CD14-positive monocyte (primary cell): ENCODE results near the gene FBXO11. TPM values are rescaled to one million over a fixed set of nuclear protein-coding genes. Genes with fewer than 3 reads are reported as not detected.

Experiments used
- DNase-seq, 3 donors: peaks; one replicate each; pipeline ENCODE4 v3.0.0-alpha.2; 2011 to 2022
- H2AFZ ChIP-seq: 2 replicates; pipeline ENCODE4 v1.6.0; 2012; ENCODE audit warnings: mild to moderate bottlenecking, low read depth, low read length, inconsistent platforms; ENCODE audit not compliant: insufficient read depth, poor library complexity, severe bottlenecking
- H3K27ac ChIP-seq, 2 donors: 1 replicate in 1 of 2; 2 replicates in 1 of 2; pipeline ENCODE4 v1.5.1; 2012 to 2013; ENCODE audit warnings: low read length in 2 of 2, control low read depth in 1 of 2, inconsistent platforms in 1 of 2, low read depth in 1 of 2, mild to moderate bottlenecking in 1 of 2
- H3K27me3 ChIP-seq, 2 donors: one replicate each; pipeline versions ENCODE4 v1.6.0 to v1.6.1; 2011 to 2013; ENCODE audit warnings: low read length in 2 of 2; ENCODE audit not compliant: control insufficient read depth in 2 of 2, insufficient read depth in 2 of 2
- H3K36me3 ChIP-seq, 2 donors: replicated peaks in 1 of 2; 1 replicate in 1 of 2; 2 replicates in 1 of 2; pipeline versions ENCODE4 v1.5.1 to v1.6.1; 2012 to 2013; ENCODE audit warnings: low read length in 2 of 2, control low read depth in 1 of 2, inconsistent platforms in 1 of 2, mild to moderate bottlenecking in 1 of 2; ENCODE audit not compliant: insufficient read depth in 2 of 2, control insufficient read depth in 1 of 2
- H3K4me1 ChIP-seq, 2 donors: 1 replicate in 1 of 2; 2 replicates in 1 of 2; pipeline versions ENCODE4 v1.5.1 to v1.6.1; 2012 to 2013; ENCODE audit warnings: low read length in 2 of 2, control low read depth in 1 of 2, inconsistent platforms in 1 of 2, mild to moderate bottlenecking in 1 of 2, moderate library complexity in 1 of 2; ENCODE audit not compliant: insufficient read depth in 2 of 2, control insufficient read depth in 1 of 2
- H3K4me2 ChIP-seq: replicated peaks from 2 replicates; pipeline ENCODE3; 2012; ENCODE audit warnings: low read length, moderate library complexity, mild to moderate bottlenecking; ENCODE audit not compliant: poor library complexity, severe bottlenecking; ENCODE audit errors: extremely low read depth
- H3K4me3 ChIP-seq, 3 experiments: fragments of 200-600 bp in 1 of 3; sonication (generic) in 1 of 3; replicated peaks in 1 of 3; 1 replicate in 2 of 3; 2 replicates in 1 of 3; pipeline ENCODE4 v1.5.1; 2011 to 2013; ENCODE audit warnings: low read length in 3 of 3, mild to moderate bottlenecking in 3 of 3, control low read depth in 2 of 3, low read depth in 2 of 3, inconsistent platforms in 1 of 3, moderate library complexity in 1 of 3
- H3K79me2 ChIP-seq: 2 replicates; pipeline ENCODE4 v1.6.0; 2012; ENCODE audit warnings: mild to moderate bottlenecking, control low read depth, inconsistent platforms, low read length, moderate library complexity; ENCODE audit not compliant: insufficient read depth
- H3K9ac ChIP-seq: 2 replicates; pipeline ENCODE4 v1.6.0; 2017; ENCODE audit warnings: low read length, mild to moderate bottlenecking; ENCODE audit not compliant: insufficient read depth, poor library complexity, severe bottlenecking
- H3K9me3 ChIP-seq, 2 donors: replicated peaks in 1 of 2; 1 replicate in 1 of 2; 2 replicates in 1 of 2; pipeline versions ENCODE4 v1.5.1 to v1.6.1; 2012 to 2013; ENCODE audit warnings: low read length in 2 of 2, control low read depth in 1 of 2; ENCODE audit not compliant: control insufficient read depth in 1 of 2, insufficient read depth in 1 of 2
- H4K20me1 ChIP-seq: 2 replicates; pipeline ENCODE4 v1.6.0; 2012; ENCODE audit warnings: mild to moderate bottlenecking, low read length, control low read depth, moderate library complexity; ENCODE audit not compliant: insufficient read depth
- H3K27ac Mint-ChIP-seq, 7 donors: one replicate each; pipeline ENCODE4 v1.8.0; 2020; ENCODE audit warnings: mild to moderate bottlenecking in 7 of 7, mixed read lengths in 7 of 7, moderate library complexity in 6 of 7, inconsistent platforms in 2 of 7
- H3K27me3 Mint-ChIP-seq, 3 donors: one replicate each; pipeline ENCODE4 v1.8.0; 2021 to 2022; ENCODE audit warnings: low read depth in 3 of 3, mild to moderate bottlenecking in 3 of 3, mixed read lengths in 3 of 3, moderate library complexity in 3 of 3, inconsistent platforms in 1 of 3
- H3K36me3 Mint-ChIP-seq, 2 donors: one replicate each; pipeline ENCODE4 v1.8.0; 2020; ENCODE audit warnings: mixed read lengths in 2 of 2, inconsistent platforms in 1 of 2, mild to moderate bottlenecking in 1 of 2
- H3K4me1 Mint-ChIP-seq: one replicate; pipeline ENCODE4 v1.8.0; 2020; ENCODE audit warnings: mild to moderate bottlenecking, mixed read lengths
- H3K4me3 Mint-ChIP-seq, 2 donors: one replicate each; pipeline ENCODE4 v1.8.0; 2020; ENCODE audit warnings: mild to moderate bottlenecking in 2 of 2, mixed read lengths in 2 of 2, moderate library complexity in 1 of 2
- H3K9me3 Mint-ChIP-seq, 7 donors: one replicate each; pipeline ENCODE4 v1.8.0; 2020 to 2022; ENCODE audit warnings: mixed read lengths in 7 of 7, mild to moderate bottlenecking in 6 of 7, moderate library complexity in 6 of 7, inconsistent platforms in 2 of 7
- CTCF ChIP-seq: fragments of 200-600 bp; IDR thresholded peaks from one replicate; pipeline ENCODE4 v1.8.0; 2022; ENCODE audit warnings: antibody characterized with exemption, mild to moderate bottlenecking
- WGBS: methylation state at CpG from one replicate; pipeline ENCODE4 v1.1.5; 2013; ENCODE audit warnings: missing lambda C conversion rate; ENCODE audit not compliant: insufficient coverage; 5-methylcytosine and 5-hydroxymethylcytosine counted together
- intact Hi-C, 2 donors: fragments of 100-400 bp; cut with micrococcal nuclease; formaldehyde crosslinking; loops; one replicate each; pipeline versions ENCODE4 v1.15.0 to v1.15.1; 2023
- polyA plus RNA-seq, 3 donors: library from polyadenylated mRNA; depleted of rRNA in 1 of 3; unstranded in 2 of 3; stranded (reverse) in 1 of 3; fragments of 300-500 nt in 2 of 3; fragments of >200 nt in 1 of 3; fragmentation: Illumina TruSeq in 2 of 3; gene quantifications; 1 replicate in 2 of 3; 2 replicates in 1 of 3; pipeline ENCODE4 v1.2.3, GENCODE V29; 2012 to 2021

FBXO11 gene
- polyA plus RNA-seq, 3 donors = 2.2 to 51.3 (median 4.6) TPM

- H3K9me3 ChIP-seq = no peaks in the 10 kb centered on the region
- no peak overlapping the region for H3K27ac ChIP-seq
- H3K36me3 Mint-ChIP-seq = peaks cover 79 to 88% of the 10 kb centered on the region in 2 donors
- no CpG with 5 or more reads among the region's 2 CpGs for WGBS
- peaks cover 14% of the 10 kb centered on the region for H4K20me1 ChIP-seq
- H3K4me2 ChIP-seq = no peak overlapping the region
- H3K4me3 Mint-ChIP-seq = no peak overlapping the region
- H3K4me1 ChIP-seq = no peaks in the 10 kb centered on the region
- intact Hi-C loops = no loop called here
- H3K9me3 Mint-ChIP-seq = no peaks in the 10 kb centered on the region
- H3K4me1 Mint-ChIP-seq = no peaks in the 10 kb centered on the region
- no peak for DNase-seq
- no peak overlapping the region for H3K4me3 ChIP-seq
- H3K27me3 Mint-ChIP-seq = no peaks in the 10 kb centered on the region
- H3K27ac Mint-ChIP-seq = no peak overlapping the region
- H3K36me3 ChIP-seq = peaks cover 80 to 100% of the 10 kb centered on the region in 2 donors
- H3K9ac ChIP-seq = no peak overlapping the region
- H2AFZ ChIP-seq = no peak overlapping the region
- no peak for TF ChIP-seq CTCF
- no peaks in the 10 kb centered on the region for H3K27me3 ChIP-seq
- H3K79me2 ChIP-seq = no peaks in the 10 kb centered on the region
Observed at GRCh38 chr2:47818777-47819176, 87.5 kb downstream of the FBXO11 start.

GRCh38 chr2:47815764-47816163, 90.5 kb downstream of the FBXO11 start:
- H3K4me2 ChIP-seq = no peak overlapping the region
- no peak for TF ChIP-seq CTCF
- H3K9me3 Mint-ChIP-seq = no peaks in the 10 kb centered on the region
- no peak overlapping the region for H3K4me3 Mint-ChIP-seq
- 94% methylated on average over 10 of the region's 10 CpGs for WGBS
- H3K27me3 ChIP-seq = no peaks in the 10 kb centered on the region
- H3K27ac Mint-ChIP-seq = no peak overlapping the region
- H3K9ac ChIP-seq = no peak overlapping the region
- no peaks in the 10 kb centered on the region for H3K4me1 ChIP-seq
- intact Hi-C loops = no loop called here
- no peaks in the 10 kb centered on the region for H3K79me2 ChIP-seq
- H3K36me3 ChIP-seq = peaks cover 92 to 99% of the 10 kb centered on the region in 2 donors
- peaks cover 29% of the 10 kb centered on the region for H4K20me1 ChIP-seq
- DNase-seq = no peak
- peaks cover 85 to 97% of the 10 kb centered on the region in 2 donors for H3K36me3 Mint-ChIP-seq
- no peak overlapping the region for H2AFZ ChIP-seq
- no peaks in the 10 kb centered on the region for H3K9me3 ChIP-seq
- no peaks in the 10 kb centered on the region for H3K27me3 Mint-ChIP-seq
- H3K4me3 ChIP-seq = no peak overlapping the region
- no peaks in the 10 kb centered on the region for H3K4me1 Mint-ChIP-seq
- no peak overlapping the region for H3K27ac ChIP-seq
